Thymus (tissue), 11 donors: ENCODE data around the gene GID4. TPM values are rescaled to one million over a fixed set of nuclear protein-coding genes. Genes with fewer than 3 reads are reported as not detected.
A peak's percentile ranks its signal among the peaks of the same experiment; 100 is the strongest.

Source experiments
- DNase-seq, 9 donors: peaks; one replicate each; pipeline ENCODE4 v3.0.0-alpha.2; 2013; ENCODE audit warnings: low spot score in 9 of 9, low read depth in 6 of 9, missing footprints in 1 of 9
- H3K27ac ChIP-seq, 2 donors: one replicate each; pipeline ENCODE4 v1.5.1; 2013; ENCODE audit warnings: control low read depth in 1 of 2, low read depth in 1 of 2, low read length in 1 of 2, mild to moderate bottlenecking in 1 of 2, moderate library complexity in 1 of 2
- H3K27me3 ChIP-seq, 2 donors: one replicate each; pipeline ENCODE4 v1.5.1; 2013; ENCODE audit warnings: low read length in 1 of 2; ENCODE audit not compliant: control insufficient read depth in 2 of 2, insufficient read depth in 1 of 2
- H3K36me3 ChIP-seq, 2 donors: one replicate each; pipeline ENCODE4 v1.5.1; 2013; ENCODE audit warnings: low read length in 1 of 2, mild to moderate bottlenecking in 1 of 2, moderate library complexity in 1 of 2; ENCODE audit not compliant: control insufficient read depth in 2 of 2, insufficient read depth in 2 of 2
- H3K4me1 ChIP-seq, 2 donors: one replicate each; pipeline ENCODE4 v1.5.1; 2013; ENCODE audit warnings: low read length in 2 of 2; ENCODE audit not compliant: control insufficient read depth in 2 of 2, insufficient read depth in 2 of 2
- H3K4me3 ChIP-seq, 2 donors: one replicate each; pipeline ENCODE4 v1.5.1; 2013; ENCODE audit warnings: low read length in 2 of 2, control low read depth in 1 of 2, mild to moderate bottlenecking in 1 of 2
- H3K9me3 ChIP-seq, 2 donors: one replicate each; pipeline ENCODE4 v1.5.1; 2013; ENCODE audit warnings: low read length in 1 of 2, mild to moderate bottlenecking in 1 of 2; ENCODE audit not compliant: control insufficient read depth in 2 of 2, insufficient read depth in 1 of 2
- WGBS: extraction: QIAGEN DNeasy Blood & Tissue Kit; methylation state at CpG from one replicate; pipeline ENCODE4 v1.1.7; 2013; 5-methylcytosine and 5-hydroxymethylcytosine counted together
- polyA plus RNA-seq: library from polyadenylated mRNA; stranded (reverse); fragments of 200-250 nt; gene quantifications from one replicate; pipeline ENCODE4 v1.2.3, GENCODE V29; 2013
- total RNA-seq: library from RNA; stranded (reverse); fragments of 120-200 nt; gene quantifications from one replicate; pipeline ENCODE4 v1.2.4, GENCODE V29; 2013
- donor health status: healthy.

GID4 gene
- total and polyA plus RNA-seq, 2 donors: 4.9 to 6.0 TPM

DNA sequence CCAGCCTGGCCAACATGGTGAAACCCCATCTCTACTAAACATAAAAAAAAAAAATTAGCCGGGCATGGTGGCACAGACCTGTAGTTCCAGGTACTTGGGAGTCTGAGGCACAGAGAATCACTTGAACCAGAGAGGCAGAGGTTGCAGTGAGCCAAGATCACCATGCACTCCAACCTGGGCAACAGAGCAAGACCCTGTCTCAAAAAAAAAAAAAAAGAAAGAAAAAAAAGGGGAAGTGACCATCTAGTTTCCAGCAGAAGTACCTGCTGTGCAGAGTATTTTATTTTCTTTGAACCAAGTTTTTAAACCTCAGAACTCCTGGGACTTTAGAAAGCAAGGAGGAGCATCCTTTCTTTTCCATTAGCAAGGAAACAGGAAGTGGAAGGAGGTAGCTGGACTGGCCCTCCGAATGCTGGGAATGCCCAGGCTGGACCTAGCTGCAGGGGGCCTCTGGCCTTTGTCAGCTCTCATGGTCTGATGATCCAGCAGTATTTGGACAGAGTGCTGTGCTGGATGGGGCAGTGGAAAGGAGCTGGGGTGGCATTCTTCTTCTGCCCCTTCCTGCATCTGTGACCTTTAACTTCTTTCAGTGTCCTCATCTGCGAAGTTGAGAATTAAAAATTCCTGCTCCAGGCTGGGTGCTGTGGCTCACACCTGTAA lies 6.6 kb downstream of the GID4 start:
- peaks cover 0 to 6% of the 10 kb centered on the region in 2 donors for H3K4me1 ChIP-seq
- H3K27me3 ChIP-seq: no peaks in the 10 kb centered on the region
- no peak for DNase-seq
- H3K9me3 ChIP-seq: no peaks in the 10 kb centered on the region
- H3K27ac ChIP-seq: no peak overlapping the region
- 97% methylated on average over 3 of the region's 3 CpGs for WGBS
- peaks cover 22 to 32% of the 10 kb centered on the region in 2 donors for H3K36me3 ChIP-seq
- no peak overlapping the region for H3K4me3 ChIP-seq

DNA sequence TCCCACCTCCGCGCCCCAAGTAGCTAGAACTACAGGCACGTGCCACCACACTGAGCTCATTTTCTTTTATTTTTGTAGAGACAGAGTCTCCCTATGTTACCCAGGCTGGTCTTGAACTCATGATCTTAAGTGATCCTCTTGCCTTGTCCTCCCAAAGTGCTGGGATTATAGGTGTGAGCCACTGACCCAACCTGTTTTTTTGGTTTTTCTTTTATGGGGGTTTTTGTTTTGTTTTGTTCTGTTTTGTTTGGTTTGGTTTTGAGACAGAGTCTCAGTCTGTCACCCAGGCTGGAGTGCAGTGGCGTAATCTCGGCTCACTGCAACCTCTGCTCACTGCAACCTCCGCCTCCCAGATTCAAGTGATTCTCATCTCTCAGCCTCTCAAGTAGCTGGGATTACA lies 16.4 kb downstream of the GID4 start:
- H3K27ac ChIP-seq: no peak overlapping the region
- no peak for DNase-seq
- H3K36me3 ChIP-seq: peaks cover 42 to 44% of the 10 kb centered on the region in 2 donors
- H3K9me3 ChIP-seq: no peaks in the 10 kb centered on the region
- no peak overlapping the region for H3K4me3 ChIP-seq
- WGBS: 98% methylated on average over 6 of the region's 6 CpGs
- H3K4me1 ChIP-seq: no peaks in the 10 kb centered on the region
- no peaks in the 10 kb centered on the region for H3K27me3 ChIP-seq

DNA sequence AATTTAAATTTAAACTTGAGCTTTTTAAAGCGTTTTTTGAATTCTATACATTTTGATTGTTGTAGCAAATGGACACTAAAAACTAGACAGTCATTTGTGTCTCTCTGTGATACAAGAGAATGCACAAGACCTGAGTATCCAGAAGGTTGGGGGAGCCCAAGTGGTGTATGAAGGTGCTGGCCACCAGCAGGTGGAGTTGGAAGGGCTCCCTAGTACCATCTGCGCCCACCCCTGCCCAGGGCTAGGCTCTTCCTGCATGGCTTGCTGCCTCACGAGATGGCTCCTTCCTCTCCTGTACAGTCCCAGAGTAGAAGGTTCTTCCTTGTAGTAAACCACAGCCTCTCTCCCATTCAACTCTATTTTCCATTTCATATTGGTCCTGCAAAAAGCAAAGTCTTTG lies 17.0 kb downstream of the GID4 start:
- H3K36me3 ChIP-seq: peaks cover 43 to 44% of the 10 kb centered on the region in 2 donors
- H3K27me3 ChIP-seq: no peaks in the 10 kb centered on the region
- no peaks in the 10 kb centered on the region for H3K9me3 ChIP-seq
- WGBS: 79% methylated on average over 3 of the region's 3 CpGs
- H3K27ac ChIP-seq: no peak overlapping the region
- no peaks in the 10 kb centered on the region for H3K4me1 ChIP-seq
- no peak overlapping the region for H3K4me3 ChIP-seq
- no peak for DNase-seq

GRCh38 chr17:18059283-18059682 lies 20.1 kb downstream of the GID4 start:
- Histone ChIP-seq H3K4me1 (no peaks in the 10 kb centered on the region), H3K27me3 (no peaks in the 10 kb centered on the region), H3K27ac (no peak overlapping the region), H3K36me3 (peaks cover 40 to 47% of the 10 kb centered on the region in 2 donors), H3K9me3 (no peaks in the 10 kb centered on the region), H3K4me3 (no peak overlapping the region)
- 82% methylated on average over 5 of the region's 5 CpGs for WGBS
- DNase-seq: no peak

DNA sequence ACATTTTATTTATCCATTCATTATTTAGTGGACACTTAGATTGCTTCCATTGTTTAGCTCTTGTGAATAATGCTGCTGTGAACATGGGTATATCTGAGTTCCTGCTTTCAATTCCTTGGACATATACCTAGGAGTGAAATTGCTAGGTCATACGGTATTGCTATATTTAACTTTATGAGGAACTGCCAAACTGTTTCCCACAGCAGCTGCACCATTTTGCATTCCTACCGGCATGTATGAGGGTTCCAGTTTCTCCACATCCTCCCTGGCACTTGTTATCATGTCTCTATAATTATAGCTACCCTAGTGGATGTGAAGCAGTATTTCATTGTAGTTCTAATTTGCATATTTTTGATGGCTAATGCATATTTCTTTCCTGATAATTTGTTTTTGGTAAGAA lies 24.8 kb downstream of the GID4 start:
- Histone ChIP-seq H3K27ac (no peak overlapping the region), H3K9me3 (no peaks in the 10 kb centered on the region), H3K27me3 (no peaks in the 10 kb centered on the region), H3K4me3 (no peak overlapping the region), H3K4me1 (no peaks in the 10 kb centered on the region), H3K36me3 (peaks cover 25 to 42% of the 10 kb centered on the region in 2 donors)
- WGBS: 93% methylated on average over 2 of the region's 2 CpGs
- no peak for DNase-seq

- Histone ChIP-seq H3K27ac (no peak overlapping the region), H3K36me3 (peaks cover 20 to 37% of the 10 kb centered on the region in 2 donors), H3K4me1 (no peaks in the 10 kb centered on the region), H3K9me3 (no peaks in the 10 kb centered on the region), H3K27me3 (no peaks in the 10 kb centered on the region), H3K4me3 (no peak overlapping the region)
- WGBS: 98% methylated on average over 11 of the region's 11 CpGs
- no peak for DNase-seq
Observed at GRCh38 chr17:18065546-18065945, 26.3 kb downstream of the GID4 start.

GRCh38 chr17:18066866-18067265 lies 27.7 kb downstream of the GID4 start:
- H3K36me3 ChIP-seq: peaks cover 11 to 33% of the 10 kb centered on the region in 2 donors

GRCh38 chr17:18069101-18069500 lies 29.9 kb downstream of the GID4 start:
- 95% methylated on average over 2 of the region's 2 CpGs for WGBS
- Histone ChIP-seq H3K27ac (no peak overlapping the region), H3K9me3 (no peaks in the 10 kb centered on the region), H3K36me3 (peaks cover 10 to 25% of the 10 kb centered on the region in 2 donors), H3K4me3 (no peak overlapping the region), H3K4me1 (peaks cover 2 to 6% of the 10 kb centered on the region in 2 donors), H3K27me3 (no peaks in the 10 kb centered on the region)
- DNase-seq: no peak

More at GRCh38 chr17:18066866-18067265, 27.7 kb downstream of the GID4 start:
- DNase-seq: no peak
- H3K9me3 ChIP-seq: no peaks in the 10 kb centered on the region
- no peak overlapping the region for H3K4me3 ChIP-seq
- H3K27ac ChIP-seq: no peak overlapping the region
- 98% methylated on average over 4 of the region's 4 CpGs for WGBS
- peaks cover 2 to 6% of the 10 kb centered on the region in 2 donors for H3K4me1 ChIP-seq
- no peaks in the 10 kb centered on the region for H3K27me3 ChIP-seq

GRCh38 chr17:18070861-18071340 lies 31.7 kb downstream of the GID4 start:
- Histone ChIP-seq H3K4me3 (no peak overlapping the region), H3K36me3 (peaks cover 0 to 11% of the 10 kb centered on the region in 2 donors), H3K4me1 (peaks cover 2 to 6% of the 10 kb centered on the region in 2 donors), H3K27me3 (no peaks in the 10 kb centered on the region), H3K27ac (no peak overlapping the region), H3K9me3 (no peaks in the 10 kb centered on the region)
- peak in 1 of 9 donors; percentile 17 for DNase-seq
- 22% methylated on average over 8 of the region's 8 CpGs for WGBS
